SK-N-SH (cell line): ENCODE data around the gene AMPD2.

Experiments
- CHD2 ChIP-seq: fragments of 150-350 bp; IDR thresholded peaks from 2 replicates; pipeline ENCODE4 v1.6.1; 2018; ENCODE audit warnings: low read length; ENCODE audit not compliant: partially characterized antibody
- FOXJ3 ChIP-seq: sonication (generic); formaldehyde crosslinking; IDR thresholded peaks from 2 replicates; pipeline ENCODE4 v1.5.1; 2020; ENCODE audit warnings: mild to moderate bottlenecking, missing genetic modification reagents
- GABPA ChIP-seq: IDR thresholded peaks from 2 replicates; pipeline ENCODE4 v1.4.0; 2012; ENCODE audit warnings: low read depth, mild to moderate bottlenecking
- NFIC ChIP-seq: IDR thresholded peaks from 2 replicates; pipeline ENCODE4 v1.4.0; 2012; ENCODE audit warnings: borderline replicate concordance
- POLR2AphosphoS5 ChIP-seq: IDR thresholded peaks from 2 replicates; pipeline ENCODE4 v1.6.1; 2012; ENCODE audit warnings: low read depth, low read length
- RAD21 ChIP-seq: IDR thresholded peaks from 2 replicates; pipeline ENCODE4 v1.6.1; 2012; ENCODE audit warnings: mild to moderate bottlenecking, low read length
- TAF1 ChIP-seq: IDR thresholded peaks from 2 replicates; pipeline ENCODE4 v1.6.1; 2012; ENCODE audit warnings: low read depth, mild to moderate bottlenecking, low read length, moderate library complexity, borderline replicate concordance
- TCF12 ChIP-seq: IDR thresholded peaks from 2 replicates; pipeline ENCODE4 v1.4.0; 2012
- TF ChIP-seq, protein P1 (sequence below): fragments of 200-600 bp; sonication (generic); IDR thresholded peaks from 2 replicates; pipeline ENCODE4 v1.6.1; 2017; ENCODE audit warnings: antibody characterized with exemption, mild to moderate bottlenecking, moderate library complexity
- TF ChIP-seq, protein P2 (sequence below): IDR thresholded peaks from 2 replicates; pipeline ENCODE4 v1.4.0; 2012; ENCODE audit warnings: low read depth

DNA sequence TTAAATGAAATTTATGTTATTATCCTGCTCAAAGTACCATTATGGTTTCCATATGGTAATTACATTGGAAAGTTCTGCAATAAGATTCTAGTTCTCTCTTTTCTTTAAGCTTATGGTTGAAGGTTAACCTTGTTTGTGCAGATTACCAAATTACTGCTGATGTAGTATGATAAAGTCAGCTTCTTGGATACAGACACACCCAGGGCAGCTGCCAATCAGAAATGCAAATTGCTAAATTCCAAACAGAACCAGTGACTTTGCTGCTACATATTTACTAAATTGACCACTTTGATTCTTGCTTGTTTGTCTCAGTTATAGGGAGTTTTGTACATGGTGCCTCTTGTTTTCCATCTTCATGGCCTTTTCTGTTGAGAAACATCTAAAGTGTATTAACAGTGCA is 26.7 kb upstream of the AMPD2 start:
- TF ChIP-seq FOXJ3 (CRISPR knock-in tag) (no peak), NFIC (no peak), RAD21 (no peak), POLR2AphosphoS5 (no peak), TCF12 (no peak), GABPA (no peak), CHD2 (no peak), TAF1 (no peak)
- TF ChIP-seq, protein P1, sequence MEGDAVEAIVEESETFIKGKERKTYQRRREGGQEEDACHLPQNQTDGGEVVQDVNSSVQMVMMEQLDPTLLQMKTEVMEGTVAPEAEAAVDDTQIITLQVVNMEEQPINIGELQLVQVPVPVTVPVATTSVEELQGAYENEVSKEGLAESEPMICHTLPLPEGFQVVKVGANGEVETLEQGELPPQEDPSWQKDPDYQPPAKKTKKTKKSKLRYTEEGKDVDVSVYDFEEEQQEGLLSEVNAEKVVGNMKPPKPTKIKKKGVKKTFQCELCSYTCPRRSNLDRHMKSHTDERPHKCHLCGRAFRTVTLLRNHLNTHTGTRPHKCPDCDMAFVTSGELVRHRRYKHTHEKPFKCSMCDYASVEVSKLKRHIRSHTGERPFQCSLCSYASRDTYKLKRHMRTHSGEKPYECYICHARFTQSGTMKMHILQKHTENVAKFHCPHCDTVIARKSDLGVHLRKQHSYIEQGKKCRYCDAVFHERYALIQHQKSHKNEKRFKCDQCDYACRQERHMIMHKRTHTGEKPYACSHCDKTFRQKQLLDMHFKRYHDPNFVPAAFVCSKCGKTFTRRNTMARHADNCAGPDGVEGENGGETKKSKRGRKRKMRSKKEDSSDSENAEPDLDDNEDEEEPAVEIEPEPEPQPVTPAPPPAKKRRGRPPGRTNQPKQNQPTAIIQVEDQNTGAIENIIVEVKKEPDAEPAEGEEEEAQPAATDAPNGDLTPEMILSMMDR: no peak
- TF ChIP-seq, protein P2, sequence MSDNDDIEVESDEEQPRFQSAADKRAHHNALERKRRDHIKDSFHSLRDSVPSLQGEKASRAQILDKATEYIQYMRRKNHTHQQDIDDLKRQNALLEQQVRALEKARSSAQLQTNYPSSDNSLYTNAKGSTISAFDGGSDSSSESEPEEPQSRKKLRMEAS: no peak
